ENCODE measurements around the gene MLKL.

DNA sequence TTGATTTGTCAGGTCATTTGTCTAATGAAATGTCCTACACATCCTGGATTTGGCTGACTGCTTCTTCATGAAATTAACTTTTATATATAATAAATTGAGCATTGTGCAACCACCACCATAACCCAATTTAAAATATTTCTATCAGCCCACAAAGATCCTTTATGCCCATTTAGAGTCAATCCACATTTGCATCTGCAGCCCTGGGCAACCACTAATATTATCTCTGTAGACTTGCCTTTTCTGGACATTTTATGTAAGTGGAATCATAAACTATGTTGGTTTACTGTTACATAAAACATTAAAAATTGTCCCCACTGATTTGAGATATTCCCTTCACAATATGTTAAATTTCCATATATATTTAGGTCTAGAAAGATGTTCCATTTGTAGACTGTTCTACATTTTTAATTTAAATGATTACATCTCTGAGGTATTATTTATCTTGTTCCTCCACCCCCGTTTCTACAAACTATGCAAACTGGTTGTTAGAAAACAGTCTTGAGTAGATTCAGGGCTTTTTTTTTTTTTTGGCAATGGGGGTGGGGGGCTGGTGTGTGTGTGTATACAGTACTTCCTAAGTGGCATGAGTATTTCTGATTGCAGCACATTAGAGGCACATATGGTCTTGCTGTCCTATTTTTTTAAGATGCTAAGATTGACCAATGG is 50.7 kb downstream of the MLKL start:
- TF ChIP-seq, protein P1, sequence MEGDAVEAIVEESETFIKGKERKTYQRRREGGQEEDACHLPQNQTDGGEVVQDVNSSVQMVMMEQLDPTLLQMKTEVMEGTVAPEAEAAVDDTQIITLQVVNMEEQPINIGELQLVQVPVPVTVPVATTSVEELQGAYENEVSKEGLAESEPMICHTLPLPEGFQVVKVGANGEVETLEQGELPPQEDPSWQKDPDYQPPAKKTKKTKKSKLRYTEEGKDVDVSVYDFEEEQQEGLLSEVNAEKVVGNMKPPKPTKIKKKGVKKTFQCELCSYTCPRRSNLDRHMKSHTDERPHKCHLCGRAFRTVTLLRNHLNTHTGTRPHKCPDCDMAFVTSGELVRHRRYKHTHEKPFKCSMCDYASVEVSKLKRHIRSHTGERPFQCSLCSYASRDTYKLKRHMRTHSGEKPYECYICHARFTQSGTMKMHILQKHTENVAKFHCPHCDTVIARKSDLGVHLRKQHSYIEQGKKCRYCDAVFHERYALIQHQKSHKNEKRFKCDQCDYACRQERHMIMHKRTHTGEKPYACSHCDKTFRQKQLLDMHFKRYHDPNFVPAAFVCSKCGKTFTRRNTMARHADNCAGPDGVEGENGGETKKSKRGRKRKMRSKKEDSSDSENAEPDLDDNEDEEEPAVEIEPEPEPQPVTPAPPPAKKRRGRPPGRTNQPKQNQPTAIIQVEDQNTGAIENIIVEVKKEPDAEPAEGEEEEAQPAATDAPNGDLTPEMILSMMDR (optimal IDR thresholded peaks at IDR 0.05 in 1 of 3, IDR thresholded peaks at IDR 0.05 in 1 of 3, conservative IDR thresholded peaks at IDR 0.05 in 1 of 3; ENCODE audit: extremely low read depth in 1 of 3, insufficient read depth in 2 of 3, low read length in 3 of 3) = no peak
- TF ChIP-seq EZH2 (IDR thresholded peaks at IDR 0.05; ENCODE audit: low read length) = no peak

Measured in keratinocyte (primary cell).